Gastroesophageal sphincter (tissue), 3 donors: ENCODE results near the gene FBXW7.

ENCODE experiments used
- EP300 ChIP-seq: sonication (generic); formaldehyde crosslinking; IDR thresholded peaks from one replicate; pipeline ENCODE4 v1.6.1; 2017; ENCODE audit warnings: antibody characterized with exemption, mild to moderate bottlenecking
- POLR2AphosphoS5 ChIP-seq: sonication (generic); formaldehyde crosslinking; IDR thresholded peaks from one replicate; pipeline ENCODE4 v1.6.1; 2017; ENCODE audit warnings: antibody characterized with exemption
- TF ChIP-seq, protein P1 (sequence below), 4 experiments: fragments of 200-600 bp in 2 of 4; fragments of 450-650 bp in 2 of 4; sonication (generic) in 1 of 4; IDR thresholded peaks; one replicate each; pipeline ENCODE4 v1.5.1; 2017 to 2019; ENCODE audit warnings: antibody characterized with exemption in 4 of 4, mild to moderate bottlenecking in 2 of 4, moderate library complexity in 2 of 4

- TF ChIP-seq, protein P1, sequence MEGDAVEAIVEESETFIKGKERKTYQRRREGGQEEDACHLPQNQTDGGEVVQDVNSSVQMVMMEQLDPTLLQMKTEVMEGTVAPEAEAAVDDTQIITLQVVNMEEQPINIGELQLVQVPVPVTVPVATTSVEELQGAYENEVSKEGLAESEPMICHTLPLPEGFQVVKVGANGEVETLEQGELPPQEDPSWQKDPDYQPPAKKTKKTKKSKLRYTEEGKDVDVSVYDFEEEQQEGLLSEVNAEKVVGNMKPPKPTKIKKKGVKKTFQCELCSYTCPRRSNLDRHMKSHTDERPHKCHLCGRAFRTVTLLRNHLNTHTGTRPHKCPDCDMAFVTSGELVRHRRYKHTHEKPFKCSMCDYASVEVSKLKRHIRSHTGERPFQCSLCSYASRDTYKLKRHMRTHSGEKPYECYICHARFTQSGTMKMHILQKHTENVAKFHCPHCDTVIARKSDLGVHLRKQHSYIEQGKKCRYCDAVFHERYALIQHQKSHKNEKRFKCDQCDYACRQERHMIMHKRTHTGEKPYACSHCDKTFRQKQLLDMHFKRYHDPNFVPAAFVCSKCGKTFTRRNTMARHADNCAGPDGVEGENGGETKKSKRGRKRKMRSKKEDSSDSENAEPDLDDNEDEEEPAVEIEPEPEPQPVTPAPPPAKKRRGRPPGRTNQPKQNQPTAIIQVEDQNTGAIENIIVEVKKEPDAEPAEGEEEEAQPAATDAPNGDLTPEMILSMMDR (IDR thresholded peaks at IDR 0.05), result no peak
- no peak for TF ChIP-seq EP300
- no peak for TF ChIP-seq POLR2AphosphoS5
These were observed 47.6 kb downstream of the FBXW7 start for GRCh38 chr4:152488246-152488645.
